Kidney glomerular epithelial cell (primary cell): ENCODE measurements around the gene LRRIQ1.
A peak's percentile ranks its signal among the peaks of the same experiment; 100 is the strongest.
"Not testable (repeated sequence)": the region's sequence is repeated elsewhere in the genome, so short reads cannot be mapped to it uniquely, and the experiment has no call there.

ENCODE experiments used
- DNase-seq: peaks from one replicate; lab custom pipeline; 2025; lab: John Stamatoyannopoulos, UW

LRRIQ1 gene

DNA sequence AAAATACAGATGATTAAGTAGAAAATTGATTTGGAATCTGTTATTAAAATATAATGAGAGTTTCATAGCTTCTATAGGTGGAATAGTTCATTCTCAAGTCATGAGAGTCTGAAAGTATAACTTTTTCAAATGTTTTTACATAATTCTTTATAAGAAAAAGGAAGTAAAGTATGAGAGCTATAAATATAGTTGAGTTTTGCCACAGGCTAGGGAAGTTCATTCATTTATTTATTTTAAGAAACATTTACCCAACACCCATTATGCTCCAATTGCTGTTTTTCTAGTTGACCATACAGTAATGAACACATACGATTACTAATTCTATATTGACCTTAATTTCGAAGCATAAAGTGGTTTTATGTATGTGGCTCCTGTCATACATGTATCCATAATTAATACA is 24.8 kb downstream of the LRRIQ1 start:
- no peak for DNase-seq

DNA sequence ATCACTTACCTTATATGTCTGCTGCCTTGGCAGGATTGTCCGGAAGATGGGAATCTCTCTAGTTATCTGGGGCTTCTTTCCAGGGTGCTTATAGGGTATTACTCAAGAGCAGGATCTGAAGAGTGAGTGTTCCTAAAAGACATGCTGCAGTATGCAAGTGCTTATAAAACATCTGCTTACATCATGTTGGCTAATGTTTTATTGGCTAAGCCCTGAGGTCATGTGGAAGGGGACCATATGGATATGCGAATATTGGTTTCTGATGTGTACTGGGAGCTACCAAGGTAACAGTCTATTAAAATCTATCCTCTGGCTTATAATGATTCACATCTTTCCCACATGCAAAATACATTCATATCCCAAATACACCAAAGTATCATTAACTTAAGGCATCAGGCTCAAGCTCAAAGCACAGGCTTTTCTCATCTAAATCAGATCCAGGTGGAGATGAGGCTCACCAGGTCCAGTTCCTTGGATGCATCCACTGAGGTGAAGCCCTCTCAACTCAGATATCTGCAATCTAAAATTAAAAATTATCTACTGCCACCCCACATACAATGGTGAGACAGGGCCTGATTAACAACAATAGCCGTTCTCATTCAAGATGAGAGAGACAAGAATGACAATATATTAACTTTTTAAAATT is 29.8 kb downstream of the LRRIQ1 start:
- DNase-seq, result no peak

DNA sequence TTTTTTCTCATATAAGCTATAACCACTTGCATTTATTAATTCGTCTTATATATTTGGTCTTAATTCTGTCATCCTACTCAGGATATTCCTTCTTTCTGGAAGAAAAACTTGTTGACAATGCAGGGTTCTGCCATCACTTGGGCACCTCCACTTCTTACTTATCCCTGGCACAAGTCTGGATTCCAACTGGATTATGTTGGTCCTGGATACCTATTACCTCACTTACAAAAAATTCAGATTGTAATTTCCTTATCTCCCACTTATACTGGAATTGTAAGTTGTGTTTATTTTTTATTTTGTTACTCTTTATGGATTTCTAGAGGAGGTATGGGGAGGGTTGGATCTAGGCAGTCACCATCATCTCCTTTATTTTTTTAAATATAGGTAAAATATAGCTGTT is 36.7 kb downstream of the LRRIQ1 start:
- DNase-seq, result no peak

DNA sequence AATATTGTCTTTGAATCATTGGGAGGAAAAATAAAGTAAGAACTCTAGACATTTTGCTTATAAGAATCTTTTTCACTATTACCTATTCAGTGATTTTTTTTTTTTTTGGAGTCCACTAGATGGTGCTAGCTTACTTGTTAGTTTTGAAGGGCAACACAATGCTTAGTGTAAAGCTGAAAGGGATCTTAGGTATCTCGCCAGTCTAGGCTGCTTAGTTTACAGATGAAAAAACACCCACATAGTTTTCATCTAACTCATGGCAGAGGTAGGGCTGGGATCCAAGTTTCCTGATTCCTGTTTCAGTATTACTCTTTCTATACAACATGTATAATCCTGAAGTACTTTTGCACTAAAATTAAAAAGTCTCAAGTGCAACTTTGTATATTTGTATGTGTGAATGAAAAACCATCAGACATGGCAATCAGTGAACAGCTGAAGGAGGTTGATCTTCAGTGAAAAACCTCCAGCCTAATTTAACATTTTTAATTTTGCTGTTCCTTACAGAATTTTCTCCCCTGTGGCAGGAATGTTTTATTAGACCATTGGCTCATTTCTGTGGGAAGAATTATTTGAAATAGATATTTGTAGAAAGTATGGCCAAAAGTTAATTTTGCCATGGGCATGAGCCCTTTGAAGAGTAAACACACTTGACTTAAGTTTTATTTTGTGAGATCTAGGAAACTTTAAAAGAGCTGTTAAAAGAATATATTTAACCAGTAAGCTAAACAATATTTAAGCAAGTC is 40.7 kb downstream of the LRRIQ1 start:
- DNase-seq, result peak; percentile 89

DNA sequence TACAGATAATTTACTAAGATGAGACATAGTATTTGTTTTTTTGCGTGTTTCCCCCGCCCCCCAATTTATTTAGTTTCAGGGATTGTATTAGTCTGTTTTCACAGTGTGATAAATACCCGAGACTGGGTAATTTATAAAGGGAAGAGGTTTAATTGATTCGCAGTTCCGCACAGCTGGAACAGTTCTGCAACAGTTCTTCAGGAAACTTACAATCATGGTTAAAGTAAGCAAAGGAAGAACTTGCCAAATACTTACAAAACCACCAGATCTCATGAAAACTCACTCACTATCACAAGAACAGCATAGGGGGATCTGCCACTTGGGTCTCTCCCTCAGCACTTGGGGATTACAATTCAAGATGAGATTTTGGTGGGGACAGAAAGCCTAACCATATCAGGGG is 48.9 kb downstream of the LRRIQ1 start:
- DNase-seq, result no peak

DNA sequence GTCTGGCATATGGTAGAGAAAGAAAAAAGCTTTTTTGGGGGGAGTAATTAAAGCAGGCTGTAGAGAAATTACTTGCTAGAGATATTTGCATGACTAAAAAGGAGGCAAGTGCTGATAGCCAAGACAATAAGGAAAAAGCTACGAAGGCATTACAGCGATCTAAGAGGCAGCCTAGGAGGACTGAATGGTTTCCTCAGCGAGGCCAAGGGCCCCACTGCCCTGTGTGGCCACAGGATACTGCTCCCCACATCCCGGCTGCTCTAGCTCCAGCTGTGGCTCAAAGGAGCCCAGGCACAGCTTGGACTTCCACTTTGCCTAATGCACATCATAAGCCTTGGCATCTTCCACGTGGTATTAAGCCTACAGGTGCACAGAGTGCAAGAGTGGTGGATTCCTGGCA is 53.6 kb downstream of the LRRIQ1 start:
- DNase-seq, result no peak

DNA sequence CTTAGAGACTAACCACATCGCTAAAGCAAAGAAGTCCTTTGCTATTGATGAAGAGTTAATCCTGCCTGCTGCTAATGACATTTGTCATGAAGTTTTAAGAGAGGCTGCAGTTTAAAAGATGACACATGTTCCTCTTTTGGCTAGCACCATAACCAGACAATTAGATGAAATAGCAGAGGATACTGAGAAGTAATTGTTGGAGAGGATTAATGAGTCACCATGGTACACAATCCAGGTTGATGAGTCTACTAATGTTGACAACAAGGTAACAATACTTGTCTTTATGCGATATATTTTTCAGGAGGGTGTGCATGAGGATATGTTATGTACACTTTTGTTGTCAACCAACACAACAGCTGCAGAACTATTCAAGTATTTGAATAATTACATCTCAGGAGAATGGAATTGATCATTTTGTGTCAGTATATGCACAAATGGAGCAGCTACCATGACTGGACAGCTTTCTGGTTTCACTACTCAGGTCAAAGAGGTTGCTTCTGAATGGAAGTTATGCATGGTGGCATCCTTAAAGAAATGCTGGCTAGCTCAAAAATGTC is 56.7 kb downstream of the LRRIQ1 start:
- no peak for DNase-seq

DNA sequence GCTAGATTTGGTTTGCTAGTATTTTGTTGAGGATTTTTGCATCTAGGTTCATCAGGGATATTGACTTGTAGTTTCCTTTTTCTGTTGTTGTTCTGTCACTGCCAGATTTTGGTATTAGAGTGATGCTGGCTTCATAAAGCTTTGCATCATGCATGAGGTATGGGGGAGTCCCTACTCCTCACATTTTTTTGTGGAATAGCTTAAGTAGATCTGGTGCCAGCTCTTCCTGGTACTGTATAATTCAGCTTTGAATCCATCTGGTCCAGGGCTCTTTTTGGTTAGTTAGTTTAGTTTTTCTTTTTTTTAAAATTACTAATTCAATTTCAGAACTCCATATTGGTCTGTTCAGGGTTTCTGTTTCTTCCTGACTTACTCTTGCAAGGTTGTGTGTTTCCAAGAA is 59.4 kb downstream of the LRRIQ1 start:
- no peak for DNase-seq

DNA sequence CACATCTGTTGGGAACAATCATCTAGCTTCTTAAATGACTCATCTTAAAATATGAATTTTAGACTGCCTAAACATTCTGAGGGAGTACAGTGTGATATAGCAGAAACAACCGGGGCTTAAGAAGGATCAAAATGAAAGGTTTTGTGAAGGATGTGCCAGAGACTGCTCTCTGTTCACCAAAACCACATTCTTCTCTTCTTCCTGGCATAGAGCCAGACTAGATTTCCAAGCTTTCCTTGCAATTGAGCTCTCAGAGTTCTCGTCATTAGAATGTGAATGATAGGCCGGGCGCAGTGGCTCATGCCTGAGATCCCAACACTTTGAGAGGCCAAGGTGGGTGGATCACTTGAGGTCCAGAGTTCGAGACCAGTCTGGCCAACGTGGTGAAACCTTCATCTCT is 94.5 kb downstream of the LRRIQ1 start:
- no peak for DNase-seq

DNA sequence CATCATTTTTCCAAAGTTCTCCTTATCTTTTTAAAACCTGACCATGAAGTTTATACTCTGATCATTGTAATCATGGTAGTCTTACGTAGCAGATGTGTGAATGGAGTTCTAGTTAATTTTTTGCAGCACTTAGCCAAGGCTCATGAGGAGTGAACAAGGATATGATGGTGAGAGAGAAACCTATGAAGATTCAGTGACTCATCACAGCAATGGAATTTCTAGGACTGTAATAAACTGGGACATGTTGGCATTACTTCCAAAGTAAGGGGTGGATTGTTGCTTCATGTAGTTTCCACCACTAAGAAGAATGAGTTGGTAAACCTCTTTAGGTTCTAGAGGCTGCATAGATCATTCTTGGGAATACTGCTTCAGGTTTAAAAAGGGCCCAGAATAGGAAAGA is 102.7 kb downstream of the LRRIQ1 start:
- no peak for DNase-seq

DNA sequence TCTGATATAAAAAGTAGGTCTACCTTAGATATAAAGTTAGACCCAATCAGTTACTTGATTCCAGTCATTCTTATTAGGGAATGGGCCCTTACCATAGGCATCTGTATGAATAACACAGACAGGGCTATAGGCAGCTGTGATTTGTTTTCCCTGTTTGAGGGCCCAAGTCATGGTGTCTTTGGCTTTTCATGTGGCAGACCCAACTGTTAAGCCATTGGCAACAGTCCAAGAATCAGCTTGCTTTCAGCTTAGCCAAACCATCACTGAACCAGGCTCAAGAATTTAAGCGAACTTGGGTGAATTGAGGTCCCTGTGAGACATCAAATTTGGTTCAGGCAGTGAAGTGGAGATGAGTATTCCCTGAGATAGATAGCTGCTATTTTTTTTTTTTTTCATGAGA is 111.2 kb downstream of the LRRIQ1 start:
- DNase-seq, result no peak

DNA sequence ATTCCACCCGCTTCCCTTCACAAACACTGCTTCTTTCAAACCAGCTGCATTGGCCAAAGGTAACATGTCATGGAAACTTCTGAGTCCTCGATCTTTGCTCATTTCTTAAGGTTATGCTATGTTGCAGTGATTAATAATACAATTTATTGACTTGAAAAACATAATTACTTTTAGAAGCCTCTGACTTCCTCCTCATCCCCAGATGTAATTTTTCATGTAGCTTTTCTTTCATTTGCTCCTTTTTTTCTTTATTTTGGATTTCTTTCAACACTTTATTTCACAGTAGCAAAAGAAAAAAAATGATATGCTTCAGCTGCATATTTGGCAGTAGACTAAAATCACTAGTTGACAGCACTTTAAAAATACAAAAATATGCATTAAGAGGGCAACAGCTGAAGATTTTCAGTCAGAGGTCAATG is 116.2 kb downstream of the LRRIQ1 start:
- DNase-seq, result no peak

DNA sequence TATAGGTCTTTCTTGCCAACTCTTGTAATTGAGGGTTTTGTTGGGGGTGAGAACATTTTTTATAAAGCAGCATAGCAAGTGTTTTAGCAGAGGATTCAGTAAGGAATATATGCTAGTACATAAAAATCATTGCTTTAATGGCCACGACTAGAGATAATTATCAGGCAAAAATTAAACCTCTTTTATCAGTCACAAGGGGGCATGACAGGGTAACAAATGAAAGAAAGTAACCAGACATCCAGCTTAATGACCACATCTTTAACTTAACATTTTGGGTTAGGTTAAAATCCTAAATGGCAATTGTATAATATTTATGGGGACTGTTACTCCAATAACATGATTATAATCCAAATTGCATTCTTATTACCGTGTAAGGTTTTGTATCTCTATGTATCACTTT is 119.6 kb downstream of the LRRIQ1 start:
- DNase-seq, result peak; percentile 34

DNA sequence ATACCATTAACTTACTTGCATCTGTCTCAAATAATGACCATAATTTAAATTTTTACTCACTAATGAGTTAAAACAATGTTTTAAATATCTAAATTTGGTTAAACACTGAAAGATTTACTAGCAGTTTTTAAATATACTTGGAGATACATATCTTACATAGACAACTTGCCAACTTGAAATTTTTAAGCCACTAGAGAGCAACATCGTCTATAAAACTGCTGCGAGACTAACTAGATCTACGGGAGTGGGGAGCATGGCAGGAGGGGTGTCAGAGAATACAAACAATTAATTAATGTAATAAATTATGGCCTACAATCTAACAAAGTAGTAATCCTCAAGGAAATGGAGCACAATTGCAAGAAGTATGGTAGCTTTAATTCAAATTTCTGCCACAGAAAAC is 120.4 kb downstream of the LRRIQ1 start:
- no peak for DNase-seq

DNA sequence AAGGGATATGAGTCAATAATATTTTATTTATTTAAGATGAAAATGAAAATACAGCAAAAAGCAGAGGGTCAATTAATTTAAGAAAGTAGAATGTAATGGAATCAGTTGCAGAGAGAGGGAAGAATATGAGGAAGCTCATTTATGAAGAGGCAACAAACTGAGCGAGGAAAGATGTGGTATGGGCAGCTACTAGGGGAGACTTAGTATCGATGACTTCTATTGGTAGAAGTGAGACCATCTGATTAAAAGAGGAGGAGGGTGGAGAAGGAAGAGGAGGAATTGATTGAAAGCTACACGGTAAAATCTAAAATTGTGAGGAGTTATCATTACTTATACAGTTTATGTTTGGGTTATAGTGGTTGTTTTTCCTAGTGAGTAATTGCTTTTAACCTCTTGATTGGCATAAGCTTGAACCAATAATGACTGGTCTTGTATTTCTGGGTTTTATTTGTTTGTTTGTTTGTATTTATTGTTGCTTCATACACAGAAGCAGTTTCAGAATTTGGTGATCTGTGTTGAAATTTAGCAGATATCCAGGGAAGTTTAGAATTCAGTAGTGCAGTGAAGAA is 121.0 kb downstream of the LRRIQ1 start:
- no peak for DNase-seq

DNA sequence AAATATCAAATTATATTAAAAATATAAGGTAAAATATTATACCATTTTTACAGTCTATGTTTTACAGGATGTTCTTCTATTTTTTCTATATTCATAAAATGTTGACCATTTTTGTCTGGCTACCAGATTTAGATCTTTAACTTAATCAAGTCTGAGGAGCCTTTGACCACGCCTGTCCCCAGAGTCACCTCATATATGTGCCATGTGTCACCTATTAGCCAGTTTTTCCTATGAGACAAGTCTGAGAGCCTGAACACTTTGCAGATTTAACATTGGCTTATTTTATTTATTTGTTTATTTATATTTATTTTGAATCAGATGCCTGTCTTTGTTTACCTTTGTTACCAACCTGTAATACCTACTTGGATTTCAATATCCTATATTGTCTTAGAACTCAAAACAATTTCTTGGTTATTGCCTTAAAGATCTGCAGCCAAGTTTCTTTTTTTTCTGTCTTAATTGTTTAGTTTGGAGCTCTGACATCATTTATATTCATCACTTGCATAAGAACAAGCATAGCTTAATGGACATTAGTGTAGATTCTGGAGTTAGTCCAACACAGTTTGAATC is 127.7 kb downstream of the LRRIQ1 start:
- DNase-seq, result no peak

DNA sequence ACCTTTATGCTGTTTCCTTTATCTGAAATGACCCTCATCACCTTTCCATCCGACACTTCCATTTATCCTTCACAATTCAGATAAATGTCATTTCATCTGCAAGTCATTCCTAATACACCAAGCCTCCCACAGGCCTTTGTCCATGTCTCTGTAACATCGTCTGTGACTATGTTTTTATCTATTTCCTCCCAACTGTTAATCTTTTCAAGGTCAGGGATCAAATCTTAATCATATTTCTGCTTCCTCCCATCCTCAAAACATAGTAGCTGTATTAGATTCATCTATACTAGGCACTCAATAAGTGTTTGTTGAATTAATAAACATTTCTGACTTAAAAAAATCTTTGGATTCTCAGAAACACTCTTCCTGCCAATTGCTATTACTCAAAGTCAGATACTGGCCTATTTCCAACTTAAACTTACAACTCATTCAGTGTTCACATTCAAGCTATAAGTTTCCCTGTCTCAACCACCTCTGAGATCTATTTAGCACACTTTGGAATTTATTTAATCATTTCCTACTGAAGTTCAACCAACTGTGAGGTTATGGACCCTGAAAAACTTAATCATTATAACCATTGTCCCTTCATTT is 143.6 kb downstream of the LRRIQ1 start:
- DNase-seq, result peak; percentile 75

DNA sequence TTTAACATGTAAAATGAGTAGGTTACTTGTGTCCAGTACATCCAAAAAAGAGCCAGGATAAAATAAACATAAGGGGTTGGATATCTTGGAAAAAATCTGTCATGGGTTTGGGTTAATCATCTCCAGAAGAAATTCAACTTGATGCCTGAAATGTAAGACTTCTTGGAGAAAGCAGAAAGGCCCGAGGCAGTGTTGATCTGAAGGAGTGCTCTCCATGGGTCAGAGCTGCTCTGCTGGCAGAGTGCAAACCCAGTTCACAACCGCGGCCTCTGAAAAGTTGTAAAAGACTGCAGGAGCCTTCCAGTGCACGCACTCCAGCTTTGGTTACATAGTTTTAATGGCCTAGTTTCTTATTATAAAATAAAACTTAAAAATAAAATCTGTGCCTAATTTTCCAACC is 146.5 kb downstream of the LRRIQ1 start:
- peak; percentile 2 for DNase-seq

DNA sequence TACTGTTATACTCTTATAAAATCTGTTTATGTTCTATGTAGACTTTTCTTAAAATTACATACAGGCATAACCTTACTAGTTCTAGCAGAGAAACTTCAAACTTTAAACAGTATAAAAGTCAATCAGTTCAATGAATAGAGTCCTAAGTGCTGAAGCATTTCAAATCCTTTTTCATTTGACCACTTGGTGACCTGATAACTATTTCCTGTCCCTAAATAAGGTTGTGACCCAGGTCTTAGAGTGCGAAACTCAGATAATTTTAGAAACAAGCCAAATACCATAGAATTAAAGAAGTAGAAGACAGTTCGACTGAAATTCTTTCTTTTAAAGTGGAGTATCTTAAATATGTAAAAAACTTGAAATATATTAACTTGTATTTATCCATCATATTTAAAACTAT is 147.7 kb downstream of the LRRIQ1 start:
- no peak for DNase-seq

DNA sequence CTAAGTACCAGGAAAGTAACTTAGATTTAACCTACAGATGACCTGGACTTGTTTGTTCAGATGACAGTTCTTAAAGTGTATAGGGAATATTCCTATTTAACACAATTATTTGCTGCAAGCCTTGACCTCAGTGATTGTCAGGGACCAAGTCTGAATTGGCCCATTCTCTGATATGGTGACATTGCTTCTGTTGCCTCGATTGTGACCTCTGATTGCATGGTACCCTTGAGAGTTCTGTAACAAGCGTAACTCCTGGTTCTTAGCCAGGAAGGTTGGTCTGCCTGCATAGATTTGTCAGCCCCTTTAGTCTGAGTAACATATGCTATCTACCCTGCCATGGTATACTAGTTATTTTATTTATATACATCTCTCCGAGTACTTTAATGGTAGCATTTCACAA is 150.1 kb downstream of the LRRIQ1 start:
- no peak for DNase-seq

DNA sequence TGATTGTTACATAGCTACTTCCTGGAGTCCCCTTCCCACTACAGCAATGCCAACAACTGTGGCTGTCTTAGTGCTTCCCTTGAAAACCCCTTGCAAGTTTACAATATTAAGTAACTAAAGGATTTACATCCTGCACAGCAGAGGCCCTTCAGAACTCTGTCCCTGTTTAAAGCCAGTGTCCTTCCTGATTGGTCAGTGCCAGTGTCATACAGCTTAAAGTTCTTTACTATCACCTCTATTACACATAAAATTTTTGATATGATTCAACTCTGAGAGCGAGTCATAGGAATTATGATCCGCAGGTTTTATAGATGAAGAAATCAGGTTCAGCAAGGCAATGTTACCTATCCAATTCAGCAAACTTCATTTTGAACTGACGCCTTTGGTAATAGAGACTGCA is 152.5 kb downstream of the LRRIQ1 start:
- no peak for DNase-seq

DNA sequence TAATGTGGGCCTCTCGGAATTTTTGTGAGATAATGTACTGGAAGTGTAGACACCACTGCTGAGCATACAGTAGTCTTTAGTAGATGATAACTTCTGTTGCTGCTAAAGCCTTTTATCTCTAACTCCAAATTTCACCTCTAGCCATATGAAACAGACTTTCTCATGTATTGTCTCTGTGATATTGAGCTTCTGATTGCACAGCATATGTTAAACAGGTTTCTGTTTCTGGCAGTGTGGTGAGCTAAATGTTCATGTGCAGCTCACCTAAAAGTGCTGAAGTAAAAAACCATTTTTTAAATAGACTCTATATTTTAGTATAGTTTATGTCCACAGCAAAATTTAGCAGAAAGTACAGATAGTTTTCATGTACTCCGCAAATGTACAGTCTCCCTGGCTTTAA is 154.6 kb downstream of the LRRIQ1 start:
- no peak for DNase-seq

DNA sequence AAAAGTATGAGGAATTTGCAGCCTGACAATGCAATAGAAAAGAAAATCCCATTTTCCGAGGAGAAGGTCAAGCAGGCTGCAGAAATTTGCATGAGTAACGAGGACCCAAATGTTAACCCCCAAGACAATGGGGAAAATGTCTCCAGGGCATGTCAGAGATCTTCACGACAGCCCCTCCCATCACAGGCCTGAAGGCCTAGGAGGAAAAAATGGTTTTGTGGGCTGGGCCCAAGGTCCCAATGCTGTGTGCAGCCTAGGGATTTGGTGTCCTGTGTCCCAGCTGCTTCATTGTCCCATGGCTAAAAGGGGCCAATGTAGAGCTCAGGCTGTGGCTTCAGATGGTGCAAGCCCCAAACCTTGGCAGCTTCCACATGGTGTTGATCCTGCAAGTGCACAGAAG is 167.7 kb downstream of the LRRIQ1 start:
- not testable (repeated sequence) for DNase-seq
